Tibial artery (tissue), 4 donors: Measurements from ENCODE around the gene RBM25.

ENCODE experiments used
- DNase-seq, 2 donors: peaks; one replicate each; pipeline ENCODE4 v3.0.0-alpha.2; 2019
- H3K27ac ChIP-seq, 2 donors: fragments of 200-600 bp; sonication (generic) in 1 of 2; 1 replicate in 1 of 2; 2 replicates in 1 of 2; pipeline ENCODE4 v1.5.1; 2018 to 2019; ENCODE audit warnings: mild to moderate bottlenecking in 1 of 2
- H3K27me3 ChIP-seq, 2 donors: fragments of 200-600 bp; sonication (generic) in 1 of 2; one replicate each; pipeline versions ENCODE4 v1.5.1 to v1.6.0; 2016 to 2019
- H3K36me3 ChIP-seq, 3 donors: fragments of 200-600 bp; sonication (generic) in 2 of 3; one replicate each; pipeline ENCODE4 v1.5.1; 2016 to 2019; ENCODE audit warnings: mild to moderate bottlenecking in 2 of 3
- H3K4me1 ChIP-seq, 4 donors: fragments of 200-600 bp; sonication (generic) in 2 of 4; 1 replicate in 3 of 4; 2 replicates in 1 of 4; pipeline ENCODE4 v1.5.1; 2016 to 2019
- H3K4me3 ChIP-seq, 2 donors: fragments of 200-600 bp; sonication (generic) in 1 of 2; 1 replicate in 1 of 2; 2 replicates in 1 of 2; pipeline ENCODE4 v1.5.1; 2018 to 2019; ENCODE audit warnings: mild to moderate bottlenecking in 2 of 2
- H3K9me3 ChIP-seq, 3 donors: fragments of 200-600 bp; sonication (generic) in 1 of 3; one replicate each; pipeline ENCODE4 v1.5.1; 2016 to 2019
- intact Hi-C: fragments of 100-400 bp; cut with DNase I; formaldehyde crosslinking; loops from one replicate; pipeline ENCODE4 v1.15.0; 2023; ENCODE audit warnings: low total_unique reads
- TF ChIP-seq, protein P1 (sequence below), 2 experiments: fragments of 200-600 bp in 1 of 2; fragments of 450-650 bp in 1 of 2; IDR thresholded peaks; one replicate each; pipeline ENCODE4 v1.5.1; 2017 to 2019; ENCODE audit warnings: antibody characterized with exemption in 2 of 2, mild to moderate bottlenecking in 1 of 2, moderate library complexity in 1 of 2

The RBM25 gene

GRCh38 chr14:73105050-73105449 is 46.7 kb downstream of the RBM25 start:
- intact Hi-C loops, result no loop called here
- TF ChIP-seq, protein P1, sequence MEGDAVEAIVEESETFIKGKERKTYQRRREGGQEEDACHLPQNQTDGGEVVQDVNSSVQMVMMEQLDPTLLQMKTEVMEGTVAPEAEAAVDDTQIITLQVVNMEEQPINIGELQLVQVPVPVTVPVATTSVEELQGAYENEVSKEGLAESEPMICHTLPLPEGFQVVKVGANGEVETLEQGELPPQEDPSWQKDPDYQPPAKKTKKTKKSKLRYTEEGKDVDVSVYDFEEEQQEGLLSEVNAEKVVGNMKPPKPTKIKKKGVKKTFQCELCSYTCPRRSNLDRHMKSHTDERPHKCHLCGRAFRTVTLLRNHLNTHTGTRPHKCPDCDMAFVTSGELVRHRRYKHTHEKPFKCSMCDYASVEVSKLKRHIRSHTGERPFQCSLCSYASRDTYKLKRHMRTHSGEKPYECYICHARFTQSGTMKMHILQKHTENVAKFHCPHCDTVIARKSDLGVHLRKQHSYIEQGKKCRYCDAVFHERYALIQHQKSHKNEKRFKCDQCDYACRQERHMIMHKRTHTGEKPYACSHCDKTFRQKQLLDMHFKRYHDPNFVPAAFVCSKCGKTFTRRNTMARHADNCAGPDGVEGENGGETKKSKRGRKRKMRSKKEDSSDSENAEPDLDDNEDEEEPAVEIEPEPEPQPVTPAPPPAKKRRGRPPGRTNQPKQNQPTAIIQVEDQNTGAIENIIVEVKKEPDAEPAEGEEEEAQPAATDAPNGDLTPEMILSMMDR (IDR thresholded peaks at IDR 0.05), result no peak
- Histone ChIP-seq H3K9me3 (no peaks in the 10 kb centered on the region), H3K27ac (no peak overlapping the region), H3K27me3 (no peaks in the 10 kb centered on the region), H3K4me3 (no peak overlapping the region), H3K4me1 (no peaks in the 10 kb centered on the region), H3K36me3 (peaks cover 75 to 95% (median 79%) of the 10 kb centered on the region in 3 donors)
- DNase-seq, result no peak

DNA sequence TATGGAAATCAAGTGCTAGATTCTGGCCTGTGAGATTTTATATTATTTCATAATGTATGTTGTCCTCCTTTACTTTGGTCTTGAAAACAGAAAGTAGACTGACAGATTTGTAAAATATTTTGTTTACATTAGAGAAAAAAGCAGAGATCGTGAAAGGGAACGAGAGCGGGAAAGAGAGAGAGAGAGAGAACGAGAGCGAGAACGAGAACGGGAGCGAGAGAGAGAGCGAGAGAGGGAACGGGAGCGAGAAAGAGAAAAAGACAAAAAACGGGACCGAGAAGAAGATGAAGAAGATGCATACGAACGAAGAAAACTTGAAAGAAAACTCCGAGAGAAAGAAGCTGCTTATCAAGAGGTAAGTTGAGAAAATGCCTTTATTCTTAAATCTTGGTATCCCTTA is 47.4 kb downstream of the RBM25 start:
- TF ChIP-seq, protein P1 (IDR thresholded peaks at IDR 0.05), result no peak
- Histone ChIP-seq H3K4me3 (no peak overlapping the region), H3K9me3 (no peaks in the 10 kb centered on the region), H3K36me3 (peaks cover 75 to 95% (median 79%) of the 10 kb centered on the region in 3 donors), H3K27ac (no peak overlapping the region), H3K4me1 (no peaks in the 10 kb centered on the region), H3K27me3 (no peaks in the 10 kb centered on the region)
- no peak for DNase-seq
- intact Hi-C loops, result no loop called here

GRCh38 chr14:73116079-73116665 is 57.8 kb downstream of the RBM25 start:
- DNase-seq, result no peak
- Histone ChIP-seq H3K4me1 (no peaks in the 10 kb centered on the region), H3K27ac (no peak overlapping the region), H3K27me3 (no peaks in the 10 kb centered on the region), H3K36me3 (peaks cover 64 to 90% (median 82%) of the 10 kb centered on the region in 3 donors), H3K4me3 (no peak overlapping the region), H3K9me3 (no peaks in the 10 kb centered on the region)
- TF ChIP-seq, protein P1 (IDR thresholded peaks at IDR 0.05), result no peak
- intact Hi-C loops, result no loop called here

DNA sequence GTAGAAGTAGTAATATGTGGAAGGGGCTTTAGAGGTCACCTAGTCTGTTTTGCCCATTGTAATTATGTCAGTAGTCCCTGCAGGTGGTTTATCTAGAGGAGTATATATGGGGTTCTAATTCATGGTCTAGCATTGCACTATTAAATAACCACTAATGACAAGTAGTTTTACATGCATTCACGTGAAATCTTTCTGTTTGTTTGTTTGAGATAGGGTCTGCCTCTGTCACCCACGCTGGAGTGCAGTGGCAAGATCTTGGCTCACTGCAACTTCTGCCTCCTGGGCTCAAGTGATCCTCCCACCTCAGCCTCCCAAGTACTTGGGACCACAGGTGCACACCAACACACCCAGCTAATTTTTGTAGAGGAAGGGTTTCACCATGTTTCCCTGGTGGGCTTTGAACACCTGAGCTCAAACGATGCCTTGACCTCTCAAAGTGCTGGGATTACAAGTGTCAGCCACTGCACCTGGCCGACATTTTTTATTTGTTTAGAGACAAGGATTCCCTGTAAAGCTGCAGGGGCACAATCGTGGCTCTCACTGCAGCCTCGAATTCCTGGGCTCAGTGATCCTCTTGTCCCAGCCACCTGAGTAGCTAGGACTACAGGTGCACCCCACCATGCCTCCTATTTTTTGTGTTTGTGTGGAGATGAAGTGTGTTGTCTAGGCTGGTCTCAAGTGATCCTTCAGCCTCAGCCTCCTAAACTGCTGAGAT is 66.0 kb downstream of the RBM25 start:
- TF ChIP-seq, protein P1 (IDR thresholded peaks at IDR 0.05), result no peak
- DNase-seq, result no peak
- Histone ChIP-seq H3K36me3 (peaks cover 26 to 59% (median 39%) of the 10 kb centered on the region in 3 donors), H3K27me3 (no peaks in the 10 kb centered on the region), H3K9me3 (no peaks in the 10 kb centered on the region), H3K4me1 (no peaks in the 10 kb centered on the region), H3K27ac (no peak overlapping the region), H3K4me3 (no peak overlapping the region)
- intact Hi-C loops, result loop anchor here (10.0 kb wide), 1 partner anchor 60 kb away; no protein-coding TSS in a partner anchor

- Histone ChIP-seq H3K36me3 (peaks cover 21 to 50% (median 30%) of the 10 kb centered on the region in 3 donors), H3K4me3 (no peak overlapping the region), H3K27me3 (no peaks in the 10 kb centered on the region), H3K9me3 (no peaks in the 10 kb centered on the region), H3K4me1 (no peaks in the 10 kb centered on the region), H3K27ac (no peak overlapping the region)
- intact Hi-C loops, result loop anchor here (10.0 kb wide), 1 partner anchor 60 kb away; no protein-coding TSS in a partner anchor
- TF ChIP-seq, protein P1 (IDR thresholded peaks at IDR 0.05), result no peak
- DNase-seq, result no peak
Observed at GRCh38 chr14:73125169-73125588, 66.8 kb downstream of the RBM25 start.
